ENCODE measurements around the gene IQGAP2.
A peak's percentile ranks its signal among the peaks of the same experiment; 100 is the strongest.
"Not testable (repeated sequence)": the region's sequence is repeated elsewhere in the genome, so short reads cannot be mapped to it uniquely, and the experiment has no call there.

Gene IQGAP2

GRCh38 chr5:76570153-76570552, 167.1 kb downstream of the IQGAP2 start:
- no peak for DNase-seq (ENCODE audit: low spot score)

- no peak for DNase-seq (ENCODE audit: low spot score)
Measured at GRCh38 chr5:76571559-76571958, 168.5 kb downstream of the IQGAP2 start.

GRCh38 chr5:76576450-76576849, 173.4 kb downstream of the IQGAP2 start:
- DNase-seq (ENCODE audit: low spot score): no peak

- DNase-seq (ENCODE audit: low spot score): no peak
Measured at GRCh38 chr5:76576996-76577395, 173.9 kb downstream of the IQGAP2 start.

- no peak for DNase-seq (ENCODE audit: low spot score)
Measured at GRCh38 chr5:76579166-76579937, 176.3 kb downstream of the IQGAP2 start.

- DNase-seq (ENCODE audit: low spot score): no peak
Measured at GRCh38 chr5:76580981-76581380, 177.9 kb downstream of the IQGAP2 start.

GRCh38 chr5:76582230-76583162, 179.4 kb downstream of the IQGAP2 start:
- DNase-seq (ENCODE audit: low spot score): no peak

GRCh38 chr5:76583163-76584047, 180.3 kb downstream of the IQGAP2 start:
- DNase-seq (ENCODE audit: low spot score): peak; percentile 9

- no peak for DNase-seq (ENCODE audit: low spot score)
Measured at GRCh38 chr5:76585783-76586217, 182.7 kb downstream of the IQGAP2 start.

- no peak for DNase-seq (ENCODE audit: low spot score)
Measured at GRCh38 chr5:76586531-76586930, 183.4 kb downstream of the IQGAP2 start.

- DNase-seq (ENCODE audit: low spot score): no peak
Measured at GRCh38 chr5:76590027-76590426, 186.9 kb downstream of the IQGAP2 start.

GRCh38 chr5:76591366-76591765, 188.3 kb downstream of the IQGAP2 start:
- DNase-seq (ENCODE audit: low spot score): no peak

- DNase-seq (ENCODE audit: low spot score): no peak
Measured at GRCh38 chr5:76592692-76593091, 189.6 kb downstream of the IQGAP2 start.

GRCh38 chr5:76594107-76594506, 191.0 kb downstream of the IQGAP2 start:
- DNase-seq (ENCODE audit: low spot score): no peak

- DNase-seq (ENCODE audit: low spot score): no peak
Measured at GRCh38 chr5:76595755-76596481, 192.8 kb downstream of the IQGAP2 start.

GRCh38 chr5:76598531-76598930, 195.4 kb downstream of the IQGAP2 start:
- no peak for DNase-seq (ENCODE audit: low spot score)

GRCh38 chr5:76600716-76601115, 197.6 kb downstream of the IQGAP2 start:
- no peak for DNase-seq (ENCODE audit: low spot score)

GRCh38 chr5:76601470-76601869, 198.4 kb downstream of the IQGAP2 start:
- peak; percentile 56 for DNase-seq (ENCODE audit: low spot score)

GRCh38 chr5:76602094-76602726, 199.1 kb downstream of the IQGAP2 start:
- DNase-seq (ENCODE audit: low spot score): no peak

GRCh38 chr5:76603991-76604390, 200.9 kb downstream of the IQGAP2 start:
- DNase-seq (ENCODE audit: low spot score): not testable (repeated sequence)

GRCh38 chr5:76604838-76605237, 201.8 kb downstream of the IQGAP2 start:
- DNase-seq (ENCODE audit: low spot score): no peak
